ENCODE results near the gene SEMA6B.
"Not testable (repeated sequence)": the region's sequence is repeated elsewhere in the genome, so short reads cannot be mapped to it uniquely, and the experiment has no call there.

Gene SEMA6B

GRCh38 chr19:4543842-4544647 lies 15.4 kb downstream of the SEMA6B start:
- no peak for DNase-seq

DNA sequence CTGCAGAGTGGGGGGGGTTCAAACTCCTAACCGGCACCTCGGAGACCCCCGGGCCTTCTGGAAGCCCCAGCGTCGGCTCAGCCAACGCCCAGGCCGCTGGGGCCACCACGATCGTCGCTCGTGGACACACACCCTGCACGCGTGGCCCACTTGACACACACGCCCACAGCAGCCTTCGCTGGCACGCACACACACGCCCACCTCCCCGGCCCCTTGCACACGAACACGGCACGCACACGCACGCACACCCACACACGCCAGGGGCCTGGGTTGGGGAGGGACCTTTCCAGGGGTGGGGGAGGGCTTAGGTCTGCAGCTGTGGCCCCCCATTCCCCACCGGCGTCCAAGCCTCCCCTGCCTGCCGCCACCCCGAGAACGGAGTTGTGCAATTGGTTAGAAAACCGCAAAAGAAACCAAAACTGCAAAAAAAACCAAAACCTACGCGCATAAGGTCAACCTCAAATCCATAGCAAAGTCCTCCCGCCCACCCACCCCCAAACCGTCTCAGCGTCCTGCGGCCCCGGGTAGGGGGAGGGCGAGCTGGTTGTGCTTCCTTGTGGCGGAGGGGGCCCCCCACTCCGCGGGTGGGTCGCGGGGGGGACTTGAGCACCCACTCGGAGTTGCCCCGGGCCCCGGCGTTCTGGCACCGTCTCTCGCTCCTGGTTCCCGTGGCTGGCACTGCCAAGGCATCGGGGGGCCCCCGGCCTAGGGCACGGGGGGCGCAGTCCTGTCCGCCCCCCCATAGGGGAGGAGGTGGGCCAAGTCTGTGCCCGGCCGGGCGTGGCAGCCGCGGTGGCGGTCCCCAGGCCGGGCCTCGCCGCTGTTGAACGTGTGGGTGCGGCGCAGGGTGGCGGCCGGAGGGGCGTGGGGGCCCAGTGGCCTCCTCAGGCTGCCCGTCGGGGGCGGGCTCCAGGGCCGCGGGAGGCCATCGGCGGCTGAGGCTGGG lies 16.3 kb downstream of the SEMA6B start:
- DNase-seq: no peak

GRCh38 chr19:4541806-4542145 lies 17.7 kb downstream of the SEMA6B start:
- DNase-seq: not testable (repeated sequence)

GRCh38 chr19:4541114-4541805 lies 18.2 kb downstream of the SEMA6B start:
- no peak for DNase-seq

DNA sequence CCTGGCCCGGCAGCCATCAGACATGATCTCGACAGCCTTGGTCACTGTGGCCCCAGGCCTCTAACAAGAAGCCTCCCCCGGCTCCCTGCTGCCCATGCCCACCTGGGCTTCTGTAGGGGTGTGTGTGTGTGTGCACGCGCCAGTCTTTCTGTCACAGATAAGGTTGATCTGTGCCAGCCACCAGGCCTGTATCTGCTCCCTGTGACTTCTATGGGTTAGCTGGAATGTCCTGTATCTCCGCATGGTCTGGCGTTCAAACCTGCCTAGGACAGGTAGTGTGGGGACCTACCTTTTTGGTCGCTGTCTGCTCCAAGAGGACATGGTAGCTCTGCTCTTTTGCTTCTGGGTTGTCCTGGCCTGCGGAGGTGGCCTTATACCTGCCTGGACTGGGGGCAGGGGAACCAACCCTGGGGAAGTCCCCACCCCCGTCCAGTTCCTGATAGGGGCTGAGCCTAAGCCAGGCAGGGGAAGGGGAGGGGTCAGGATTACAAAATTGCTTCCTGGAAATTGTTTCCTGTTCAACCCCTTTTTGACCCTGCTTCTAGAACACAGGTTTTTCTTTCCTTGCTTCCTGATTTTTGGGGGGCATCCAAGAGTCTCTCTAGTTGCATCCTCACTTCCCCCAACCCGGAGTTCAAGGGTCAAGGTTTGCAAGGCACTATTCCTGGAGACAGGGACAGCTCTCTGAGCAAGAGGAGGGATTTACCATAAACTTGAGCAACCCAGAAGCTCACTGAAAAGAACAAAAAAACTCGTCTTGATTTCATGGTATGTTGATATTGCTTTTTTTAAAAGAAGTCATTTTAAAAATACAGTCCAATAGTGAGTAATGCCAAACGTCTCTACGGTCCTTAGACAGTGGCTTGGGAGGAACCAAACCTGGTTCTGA lies 19.5 kb downstream of the SEMA6B start, which contains the start of gene LRG1:
Gene LRG1, minus strand, starts transcription at position 344 of the 889 bp plus-strand sequence. Its CDS starts 23 bp downstream, at position 321.
- DNase-seq: peak; percentile 56

DNA sequence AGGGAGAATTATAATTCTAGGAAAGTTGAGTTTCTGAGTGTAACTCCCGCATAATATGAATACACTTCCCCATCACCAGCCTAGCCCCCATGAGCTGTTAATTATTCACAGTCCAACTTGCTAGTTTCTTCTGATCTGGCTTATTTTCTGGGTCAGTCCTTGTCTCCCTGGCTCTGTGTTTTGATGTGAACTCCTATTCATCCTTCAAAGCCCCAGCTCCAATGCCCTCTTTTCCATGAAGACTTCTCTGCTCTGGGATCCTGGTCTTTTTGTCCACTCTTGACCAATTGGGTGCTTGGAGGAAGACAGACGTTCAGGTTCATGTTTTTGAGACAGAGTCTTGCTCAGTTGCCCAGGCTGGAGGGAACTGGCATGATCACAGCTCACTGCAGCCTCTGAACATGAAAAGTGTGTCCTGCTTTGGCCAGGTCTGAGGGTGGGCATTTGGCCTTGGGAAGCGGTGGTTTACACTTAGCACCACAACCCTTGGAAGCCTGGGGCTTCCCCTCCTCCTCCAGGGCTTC lies 20.3 kb downstream of the SEMA6B start:
- DNase-seq: no peak

GRCh38 chr19:4538601-4538954 lies 20.9 kb downstream of the SEMA6B start:
- DNase-seq: peak; percentile 50

DNA sequence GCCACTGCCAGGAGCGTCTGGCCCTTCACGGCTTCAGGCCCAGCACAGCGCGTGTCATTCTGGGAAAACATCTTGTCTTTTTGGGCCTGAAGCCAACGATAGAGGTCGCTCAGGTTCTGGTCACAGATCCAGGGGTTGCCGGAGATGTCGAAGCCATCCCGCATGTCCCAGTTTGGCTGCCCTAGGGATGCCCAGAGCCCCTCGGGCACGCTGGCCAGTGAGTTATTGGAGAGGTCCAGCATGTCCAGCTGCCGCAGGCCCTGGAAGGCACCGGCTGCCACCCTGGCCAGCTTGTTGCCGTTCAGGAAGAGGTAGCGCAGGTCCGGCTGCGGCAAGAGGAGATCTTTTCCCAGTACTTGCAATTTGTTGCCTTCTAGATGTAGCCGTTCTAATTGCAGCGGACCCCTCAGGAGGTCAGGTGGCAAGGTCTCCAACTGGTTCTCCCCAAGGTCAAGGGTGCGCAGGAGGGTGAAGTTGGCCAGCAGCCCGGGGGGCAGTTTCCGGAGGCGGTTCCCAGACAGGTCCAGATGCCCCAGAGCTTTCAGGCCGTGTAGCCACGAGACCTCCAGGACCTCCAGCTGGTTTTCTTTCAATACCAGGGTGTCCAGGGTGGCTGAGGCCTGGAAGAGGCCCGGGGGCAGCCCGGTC lies 21.4 kb downstream of the SEMA6B start:
- DNase-seq: peak; percentile 48

DNA sequence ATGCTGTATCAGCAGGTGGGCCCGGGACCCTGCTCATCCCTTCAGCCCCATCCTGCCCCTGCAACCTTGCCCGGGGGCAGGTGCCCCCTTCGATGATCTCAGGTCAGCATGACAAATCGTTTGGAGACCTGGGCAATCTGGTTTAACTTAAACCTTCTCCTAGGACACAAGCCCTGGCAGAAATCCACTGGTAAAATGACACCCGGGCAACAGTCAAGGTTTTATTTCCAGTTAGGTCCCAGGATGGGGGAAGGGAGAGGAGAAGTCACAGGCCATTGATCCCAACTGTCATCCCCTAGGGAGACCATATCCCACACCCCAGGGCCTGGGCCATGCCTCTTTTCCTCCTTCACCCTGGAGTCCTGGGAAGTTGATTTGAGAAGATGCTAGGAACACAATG lies 22.7 kb downstream of the SEMA6B start:
- no peak for DNase-seq

GRCh38 chr19:4534836-4535658 lies 24.4 kb downstream of the SEMA6B start, which contains the start of gene PLIN5:
PLIN5 (minus strand) TSS chr19:4535224; CDS start chr19:4534074, 1,150 bp downstream.
- peak; percentile 94 for DNase-seq

DNA sequence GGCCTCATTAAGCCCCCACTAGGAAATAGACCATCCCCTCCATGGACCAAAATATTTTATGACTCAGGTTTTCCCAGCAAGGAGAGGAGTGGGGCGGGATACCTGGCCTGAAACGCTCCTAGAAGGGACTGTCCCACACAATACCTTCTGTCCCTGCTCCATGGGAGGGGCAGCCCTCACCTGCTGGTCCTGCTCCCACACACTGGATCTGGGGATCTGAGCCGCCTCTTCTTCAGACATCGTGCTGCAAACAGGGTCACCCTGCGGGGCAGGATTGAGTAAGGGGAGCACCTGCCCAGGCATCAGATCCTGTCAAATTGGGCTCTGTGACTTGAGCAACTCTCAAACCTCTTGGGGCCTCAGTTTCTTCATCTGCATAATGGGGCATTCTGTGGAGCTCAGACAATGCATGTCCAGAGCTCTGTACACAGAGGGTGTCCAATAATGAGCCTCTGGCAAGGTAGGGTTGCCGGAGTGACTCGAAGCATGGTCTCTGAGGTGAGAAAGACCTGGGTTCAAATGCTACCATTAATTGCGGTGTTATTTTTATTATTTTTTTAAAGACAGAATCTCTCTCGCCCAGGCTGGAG lies 25.6 kb downstream of the SEMA6B start:
- no peak for DNase-seq

- DNase-seq: no peak
These were observed 26.1 kb downstream of the SEMA6B start for GRCh38 chr19:4533334-4533733.

DNA sequence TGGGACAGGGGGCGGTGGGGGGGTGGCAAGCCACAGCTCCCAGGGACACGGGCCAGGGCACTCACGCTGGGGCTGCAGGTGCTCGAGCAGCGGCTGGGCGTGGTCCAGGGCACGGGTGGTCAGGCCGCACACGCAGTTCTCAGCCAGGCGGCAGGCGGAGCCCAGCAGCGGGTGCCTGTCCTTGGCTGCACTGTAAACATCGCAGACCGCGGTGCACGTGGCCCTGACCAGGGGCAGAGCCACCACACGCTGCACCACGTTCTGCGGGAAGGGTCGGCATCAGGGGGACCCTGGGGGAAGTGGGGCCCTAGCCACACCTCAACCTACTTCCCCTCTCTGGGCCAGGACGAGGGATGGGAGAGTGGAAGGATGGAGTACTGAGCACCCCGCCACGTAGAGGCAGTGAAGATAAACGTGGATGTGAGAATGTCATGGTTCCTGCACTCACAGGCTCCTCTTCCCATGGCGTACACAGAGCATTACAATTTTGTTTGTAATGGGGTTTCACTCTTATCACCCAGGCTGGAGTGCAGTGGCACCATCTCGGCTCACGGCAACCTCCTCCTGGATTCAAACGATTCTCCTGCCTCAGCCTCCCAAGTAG lies 27.8 kb downstream of the SEMA6B start:
- DNase-seq: peak; percentile 70

GRCh38 chr19:4529924-4530522 lies 29.5 kb downstream of the SEMA6B start:
- DNase-seq: no peak

DNA sequence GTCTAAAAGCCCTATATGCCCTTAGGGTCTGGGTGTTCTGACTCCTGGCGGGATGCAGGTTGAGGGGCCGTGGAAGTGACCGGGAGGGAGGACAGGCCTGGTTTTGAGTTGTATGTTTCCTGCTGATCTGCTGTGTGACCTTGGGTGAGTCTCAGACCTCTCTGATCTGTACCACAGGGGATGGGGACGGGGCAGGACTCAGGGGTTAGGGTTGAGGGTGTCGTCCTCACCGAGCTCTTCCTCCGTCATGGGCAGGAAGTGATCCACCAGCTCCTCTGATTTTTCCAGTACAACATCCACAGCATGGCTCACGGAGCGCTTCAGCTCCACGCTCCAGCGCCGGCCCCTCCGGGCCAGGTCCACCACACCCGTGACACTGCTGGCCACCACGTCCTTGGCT lies 30.6 kb downstream of the SEMA6B start:
- DNase-seq: no peak

DNA sequence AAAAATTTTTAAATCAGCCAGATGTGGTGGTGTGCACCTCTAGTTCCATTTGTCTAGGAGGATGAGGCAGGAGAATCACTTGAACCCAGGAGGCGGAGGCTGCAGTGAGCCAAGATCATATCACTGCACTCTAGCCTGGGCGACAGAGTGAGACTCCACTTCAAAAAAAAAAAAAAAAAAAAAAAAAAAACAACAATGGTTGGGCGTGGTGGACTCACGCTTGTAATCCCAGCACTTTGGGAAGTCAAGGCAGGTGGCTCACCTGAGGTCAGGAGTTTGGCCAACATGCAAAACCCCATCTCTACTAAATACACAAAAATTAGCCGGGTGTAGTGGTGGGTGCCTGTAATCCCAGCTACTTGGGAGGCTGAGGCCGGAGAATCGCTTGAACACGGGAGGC lies 32.1 kb downstream of the SEMA6B start:
- DNase-seq: not testable (repeated sequence)

GRCh38 chr19:4525563-4526002 lies 33.9 kb downstream of the SEMA6B start:
- DNase-seq: no peak

DNA sequence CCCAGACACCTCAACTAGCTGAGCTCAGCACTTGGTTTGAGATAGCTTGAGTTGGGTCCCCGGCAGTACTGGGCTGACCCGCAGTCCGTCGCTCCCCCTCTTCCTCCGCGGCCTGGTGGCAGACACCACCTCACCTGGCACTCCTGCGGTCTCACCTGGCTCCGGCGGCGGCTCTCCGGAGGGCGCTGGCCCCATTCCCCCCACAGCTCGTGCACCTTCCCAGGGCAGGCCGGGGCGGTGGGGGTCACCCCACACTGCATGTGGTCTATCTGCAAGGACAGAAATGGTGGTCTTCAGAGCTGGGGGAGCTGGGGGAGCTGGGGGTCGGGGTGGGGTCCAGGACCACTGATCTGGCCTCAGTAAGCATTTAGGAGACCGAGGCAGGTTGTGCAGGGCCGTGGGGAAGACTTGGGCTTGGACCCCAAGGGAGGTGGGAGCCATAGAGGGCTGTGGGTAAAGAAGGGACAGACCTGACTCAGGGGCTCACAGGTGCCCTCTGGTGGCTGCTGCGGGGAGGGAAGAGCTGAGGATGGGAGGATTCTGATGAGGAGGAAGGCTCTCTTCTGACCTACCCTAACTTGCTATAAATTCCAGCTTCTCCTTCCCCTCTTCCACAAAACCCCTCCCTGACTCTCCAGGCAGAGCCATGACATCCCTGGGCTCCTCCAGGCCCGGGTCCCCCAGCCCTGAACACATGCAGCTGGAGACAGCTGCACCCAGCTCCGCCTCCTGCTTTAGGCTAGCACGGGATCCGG lies 34.5 kb downstream of the SEMA6B start:
- peak; percentile 66 for DNase-seq

Data from RPMI8226 (cell line).